HepG2 (cell line): ENCODE measurements around the gene PPIB. TPM values are rescaled to one million over a fixed set of nuclear protein-coding genes. Genes with fewer than 3 reads are reported as not detected.

Source experiments
- ARHGAP35 ChIP-seq: sonication (generic); formaldehyde crosslinking; IDR thresholded peaks from 2 replicates; pipeline ENCODE4 v1.9.0; 2022; ENCODE audit warnings: mild to moderate bottlenecking, inconsistent platforms, moderate library complexity, missing genetic modification reagents, borderline replicate concordance
- ARID2 ChIP-seq: sonication (generic); formaldehyde crosslinking; IDR thresholded peaks from 2 replicates; pipeline ENCODE4 v1.8.1; 2022; ENCODE audit warnings: mild to moderate bottlenecking, missing genetic modification reagents, borderline replicate concordance
- DPF2 ChIP-seq: sonication (generic); formaldehyde crosslinking; IDR thresholded peaks from 2 replicates; pipeline ENCODE4 v1.4.0; 2020; ENCODE audit warnings: mild to moderate bottlenecking, low read depth, missing genetic modification reagents, borderline replicate concordance
- HDAC1 ChIP-seq: sonication (generic); formaldehyde crosslinking; IDR thresholded peaks from 2 replicates; pipeline ENCODE4 v1.5.1; 2020; ENCODE audit warnings: mild to moderate bottlenecking, missing genetic modification reagents
- IKZF4 ChIP-seq: sonication (generic); formaldehyde crosslinking; IDR thresholded peaks from 2 replicates; pipeline ENCODE4 v1.5.1; 2020; ENCODE audit warnings: borderline replicate concordance, mild to moderate bottlenecking, low read depth, missing genetic modification reagents; ENCODE audit errors: not compliant biosample characterization
- PCBP1 ChIP-seq: fragments of 200-400 bp; formaldehyde crosslinking; IDR thresholded peaks from 2 replicates; pipeline ENCODE4 v1.6.1; 2017; ENCODE audit warnings: mild to moderate bottlenecking, low read depth, low read length, borderline replicate concordance
- TBX2 ChIP-seq: sonication (generic); formaldehyde crosslinking; IDR thresholded peaks from 2 replicates; pipeline ENCODE4 v1.5.0; 2020; ENCODE audit warnings: missing genetic modification reagents, mild to moderate bottlenecking, borderline replicate concordance
- YEATS2 ChIP-seq: sonication (generic); formaldehyde crosslinking; IDR thresholded peaks from 2 replicates; pipeline ENCODE4 v1.4.0; 2020; ENCODE audit warnings: missing genetic modification reagents, borderline replicate concordance
- ZFP90 ChIP-seq: sonication (generic); formaldehyde crosslinking; IDR thresholded peaks from 2 replicates; pipeline ENCODE4 v1.8.0; 2022; ENCODE audit warnings: missing genetic modification reagents, mild to moderate bottlenecking, inconsistent platforms, borderline replicate concordance
- ZNF10 ChIP-seq: sonication (generic); formaldehyde crosslinking; IDR thresholded peaks from 2 replicates; pipeline ENCODE4 v1.4.0; 2020; ENCODE audit warnings: mild to moderate bottlenecking, low read depth, missing genetic modification reagents, borderline replicate concordance
- ZNF20 ChIP-seq: sonication (generic); formaldehyde crosslinking; IDR thresholded peaks from 2 replicates; pipeline ENCODE4 v1.4.0; 2020; ENCODE audit warnings: mild to moderate bottlenecking, moderate library complexity, missing genetic modification reagents
- ZNF274 ChIP-seq: sonication (generic); formaldehyde crosslinking; IDR thresholded peaks from 2 replicates; pipeline ENCODE4 v1.5.1; 2020; ENCODE audit warnings: mild to moderate bottlenecking, missing genetic modification reagents
- ZNF44 ChIP-seq: sonication (generic); formaldehyde crosslinking; IDR thresholded peaks from 2 replicates; pipeline ENCODE4 v1.5.1; 2020; ENCODE audit warnings: mild to moderate bottlenecking, missing genetic modification reagents
- ZNF589 ChIP-seq: sonication (generic); formaldehyde crosslinking; conservative IDR thresholded peaks from 2 replicates; pipeline ENCODE4 v1.8.0; 2022; ENCODE audit warnings: mild to moderate bottlenecking, moderate library complexity, missing genetic modification reagents
- ZNF761 ChIP-seq: sonication (generic); formaldehyde crosslinking; conservative IDR thresholded peaks from 2 replicates; pipeline ENCODE4 v1.4.0; 2020; ENCODE audit warnings: mild to moderate bottlenecking, missing genetic modification reagents
- polyA plus RNA-seq, 8 experiments: library from polyadenylated mRNA; depleted of rRNA in 3 of 8; stranded (reverse) in 7 of 8; unstranded in 1 of 8; fragments of >200 nt; fragmentation: Illumina TruSeq in 4 of 8; extraction: Trizol in 4 of 8; gene quantifications; 2 replicates each; pipeline versions ENCODE4 v1.2.1 to v1.2.3, GENCODE V29; 2011 to 2016; ENCODE audit warnings: low read depth in 4 of 8, missing spikeins in 1 of 8, mixed read lengths in 1 of 8; ENCODE audit not compliant: insufficient read depth in 1 of 8
- total RNA-seq, 5 experiments: library from RNA; depleted of rRNA; stranded (reverse); fragments of >200 nt; fragmentation: Illumina TruSeq; extraction: Trizol; gene quantifications; 2 replicates each; pipeline ENCODE4 v1.2.3, GENCODE V29; 2016; ENCODE audit warnings: low read depth in 1 of 5
- TF ChIP-seq, protein P1 (sequence below): IDR thresholded peaks from 2 replicates; pipeline ENCODE4 v1.4.0; 2020; ENCODE audit warnings: mild to moderate bottlenecking, missing genetic modification reagents
- TF ChIP-seq, protein P2 (sequence below): sonication (generic); formaldehyde crosslinking; IDR thresholded peaks from 2 replicates; pipeline ENCODE4 v1.4.0; 2020; ENCODE audit warnings: missing genetic modification reagents, borderline replicate concordance
- TF ChIP-seq, protein P3 (sequence below): sonication (generic); formaldehyde crosslinking; IDR thresholded peaks from 2 replicates; pipeline ENCODE4 v1.9.0; 2021; ENCODE audit warnings: missing genetic modification reagents, borderline replicate concordance
- TF ChIP-seq, protein P4 (sequence below): IDR thresholded peaks from 2 replicates; pipeline ENCODE4 v1.6.1; 2016; ENCODE audit warnings: control low read depth

The PPIB gene
- total and polyA plus RNA-seq, 2 of the 13 experiments (the other 11 are each of a cell fraction or from before 2014, with no cell fraction given): 780 to 882 TPM

DNA sequence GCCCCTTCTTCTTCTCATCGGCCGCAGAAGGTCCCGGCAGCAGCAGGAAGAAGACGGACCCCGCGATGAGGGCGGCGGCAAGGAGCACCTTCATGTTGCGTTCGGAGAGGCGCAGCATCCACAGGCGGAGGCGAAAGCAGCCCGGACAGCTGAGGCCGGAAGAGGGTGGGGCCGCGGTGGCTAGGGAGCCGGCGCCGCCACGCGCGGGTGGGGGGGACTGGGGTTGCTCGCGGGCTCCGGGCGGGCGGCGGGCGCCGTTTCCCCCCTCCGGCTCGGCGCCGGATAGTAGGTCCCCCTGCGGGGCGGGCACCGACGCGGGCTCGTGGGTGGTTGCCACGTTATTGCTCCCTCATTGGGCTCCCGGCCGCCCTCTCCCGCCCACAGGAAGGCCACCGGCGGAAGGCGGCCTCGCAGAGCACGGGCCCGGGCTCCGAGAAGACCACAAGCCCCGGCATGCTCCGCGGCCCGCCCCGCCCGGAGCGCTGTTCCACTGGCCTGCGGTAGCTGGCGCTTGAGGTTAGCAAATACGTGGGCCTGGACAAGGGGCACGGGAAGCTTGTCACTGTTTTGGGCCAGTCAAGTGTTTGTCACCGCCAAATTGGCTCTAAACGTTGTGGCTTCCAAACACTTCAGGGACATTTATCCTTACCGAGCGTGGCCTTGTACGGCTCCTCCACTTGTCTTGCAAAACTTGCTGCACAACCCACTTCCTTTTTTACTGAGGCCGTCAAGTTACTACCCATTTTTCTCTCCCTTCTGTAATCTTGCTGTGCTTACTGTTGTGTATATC is at the start of gene PPIB (continued):
- TF ChIP-seq, protein P1, sequence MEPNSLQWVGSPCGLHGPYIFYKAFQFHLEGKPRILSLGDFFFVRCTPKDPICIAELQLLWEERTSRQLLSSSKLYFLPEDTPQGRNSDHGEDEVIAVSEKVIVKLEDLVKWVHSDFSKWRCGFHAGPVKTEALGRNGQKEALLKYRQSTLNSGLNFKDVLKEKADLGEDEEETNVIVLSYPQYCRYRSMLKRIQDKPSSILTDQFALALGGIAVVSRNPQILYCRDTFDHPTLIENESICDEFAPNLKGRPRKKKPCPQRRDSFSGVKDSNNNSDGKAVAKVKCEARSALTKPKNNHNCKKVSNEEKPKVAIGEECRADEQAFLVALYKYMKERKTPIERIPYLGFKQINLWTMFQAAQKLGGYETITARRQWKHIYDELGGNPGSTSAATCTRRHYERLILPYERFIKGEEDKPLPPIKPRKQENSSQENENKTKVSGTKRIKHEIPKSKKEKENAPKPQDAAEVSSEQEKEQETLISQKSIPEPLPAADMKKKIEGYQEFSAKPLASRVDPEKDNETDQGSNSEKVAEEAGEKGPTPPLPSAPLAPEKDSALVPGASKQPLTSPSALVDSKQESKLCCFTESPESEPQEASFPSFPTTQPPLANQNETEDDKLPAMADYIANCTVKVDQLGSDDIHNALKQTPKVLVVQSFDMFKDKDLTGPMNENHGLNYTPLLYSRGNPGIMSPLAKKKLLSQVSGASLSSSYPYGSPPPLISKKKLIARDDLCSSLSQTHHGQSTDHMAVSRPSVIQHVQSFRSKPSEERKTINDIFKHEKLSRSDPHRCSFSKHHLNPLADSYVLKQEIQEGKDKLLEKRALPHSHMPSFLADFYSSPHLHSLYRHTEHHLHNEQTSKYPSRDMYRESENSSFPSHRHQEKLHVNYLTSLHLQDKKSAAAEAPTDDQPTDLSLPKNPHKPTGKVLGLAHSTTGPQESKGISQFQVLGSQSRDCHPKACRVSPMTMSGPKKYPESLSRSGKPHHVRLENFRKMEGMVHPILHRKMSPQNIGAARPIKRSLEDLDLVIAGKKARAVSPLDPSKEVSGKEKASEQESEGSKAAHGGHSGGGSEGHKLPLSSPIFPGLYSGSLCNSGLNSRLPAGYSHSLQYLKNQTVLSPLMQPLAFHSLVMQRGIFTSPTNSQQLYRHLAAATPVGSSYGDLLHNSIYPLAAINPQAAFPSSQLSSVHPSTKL (CRISPR knock-in tag): 0 out of 2 replicates have a peak, but pooled peaks have one; percentile 34
- peak; percentile 26; the same call in 1 of the 2 replicates for TF ChIP-seq ZNF274 (CRISPR knock-in tag)
- TF ChIP-seq ARID2: no peak
- TF ChIP-seq ZFP90 (CRISPR knock-in tag): no peak
- 0 out of 2 replicates have a peak, but pooled peaks have one; percentile 61 for TF ChIP-seq ZNF589 (CRISPR knock-in tag)
- TF ChIP-seq ZNF10 (CRISPR knock-in tag): no peak
- TF ChIP-seq ARHGAP35 (CRISPR knock-in tag): 0 out of 2 replicates have a peak, but pooled peaks have one; percentile 6
- TF ChIP-seq, protein P2, sequence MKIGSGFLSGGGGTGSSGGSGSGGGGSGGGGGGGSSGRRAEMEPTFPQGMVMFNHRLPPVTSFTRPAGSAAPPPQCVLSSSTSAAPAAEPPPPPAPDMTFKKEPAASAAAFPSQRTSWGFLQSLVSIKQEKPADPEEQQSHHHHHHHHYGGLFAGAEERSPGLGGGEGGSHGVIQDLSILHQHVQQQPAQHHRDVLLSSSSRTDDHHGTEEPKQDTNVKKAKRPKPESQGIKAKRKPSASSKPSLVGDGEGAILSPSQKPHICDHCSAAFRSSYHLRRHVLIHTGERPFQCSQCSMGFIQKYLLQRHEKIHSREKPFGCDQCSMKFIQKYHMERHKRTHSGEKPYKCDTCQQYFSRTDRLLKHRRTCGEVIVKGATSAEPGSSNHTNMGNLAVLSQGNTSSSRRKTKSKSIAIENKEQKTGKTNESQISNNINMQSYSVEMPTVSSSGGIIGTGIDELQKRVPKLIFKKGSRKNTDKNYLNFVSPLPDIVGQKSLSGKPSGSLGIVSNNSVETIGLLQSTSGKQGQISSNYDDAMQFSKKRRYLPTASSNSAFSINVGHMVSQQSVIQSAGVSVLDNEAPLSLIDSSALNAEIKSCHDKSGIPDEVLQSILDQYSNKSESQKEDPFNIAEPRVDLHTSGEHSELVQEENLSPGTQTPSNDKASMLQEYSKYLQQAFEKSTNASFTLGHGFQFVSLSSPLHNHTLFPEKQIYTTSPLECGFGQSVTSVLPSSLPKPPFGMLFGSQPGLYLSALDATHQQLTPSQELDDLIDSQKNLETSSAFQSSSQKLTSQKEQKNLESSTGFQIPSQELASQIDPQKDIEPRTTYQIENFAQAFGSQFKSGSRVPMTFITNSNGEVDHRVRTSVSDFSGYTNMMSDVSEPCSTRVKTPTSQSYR (CRISPR knock-in tag): peak; percentile 34; the same call in 1 of the 2 replicates
- peak; percentile 77 for TF ChIP-seq TBX2 (CRISPR knock-in tag)
- TF ChIP-seq PCBP1: 0 out of 2 replicates have a peak, but pooled peaks have one; percentile 50
- no peak for TF ChIP-seq ZNF761 (CRISPR knock-in tag)
- TF ChIP-seq ZNF20 (CRISPR knock-in tag): no peak
- TF ChIP-seq ZNF44 (CRISPR knock-in tag): no peak
- TF ChIP-seq IKZF4 (CRISPR knock-in tag): peak; percentile 21
- peak; percentile 78; the same call in 1 of the 2 replicates for TF ChIP-seq HDAC1 (CRISPR knock-in tag)
- TF ChIP-seq YEATS2: peak; percentile 70; the same call in 1 of the 2 replicates
- TF ChIP-seq, protein P3, sequence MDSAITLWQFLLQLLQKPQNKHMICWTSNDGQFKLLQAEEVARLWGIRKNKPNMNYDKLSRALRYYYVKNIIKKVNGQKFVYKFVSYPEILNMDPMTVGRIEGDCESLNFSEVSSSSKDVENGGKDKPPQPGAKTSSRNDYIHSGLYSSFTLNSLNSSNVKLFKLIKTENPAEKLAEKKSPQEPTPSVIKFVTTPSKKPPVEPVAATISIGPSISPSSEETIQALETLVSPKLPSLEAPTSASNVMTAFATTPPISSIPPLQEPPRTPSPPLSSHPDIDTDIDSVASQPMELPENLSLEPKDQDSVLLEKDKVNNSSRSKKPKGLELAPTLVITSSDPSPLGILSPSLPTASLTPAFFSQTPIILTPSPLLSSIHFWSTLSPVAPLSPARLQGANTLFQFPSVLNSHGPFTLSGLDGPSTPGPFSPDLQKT: no peak
- TF ChIP-seq DPF2 (CRISPR knock-in tag): no peak
- TF ChIP-seq, protein P4, sequence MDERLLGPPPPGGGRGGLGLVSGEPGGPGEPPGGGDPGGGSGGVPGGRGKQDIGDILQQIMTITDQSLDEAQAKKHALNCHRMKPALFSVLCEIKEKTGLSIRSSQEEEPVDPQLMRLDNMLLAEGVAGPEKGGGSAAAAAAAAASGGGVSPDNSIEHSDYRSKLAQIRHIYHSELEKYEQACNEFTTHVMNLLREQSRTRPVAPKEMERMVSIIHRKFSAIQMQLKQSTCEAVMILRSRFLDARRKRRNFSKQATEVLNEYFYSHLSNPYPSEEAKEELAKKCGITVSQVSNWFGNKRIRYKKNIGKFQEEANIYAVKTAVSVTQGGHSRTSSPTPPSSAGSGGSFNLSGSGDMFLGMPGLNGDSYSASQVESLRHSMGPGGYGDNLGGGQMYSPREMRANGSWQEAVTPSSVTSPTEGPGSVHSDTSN (CRISPR knock-in tag): no peak
